Measurements from ENCODE around the gene WBP11. TPM values are rescaled to one million over a fixed set of nuclear protein-coding genes. Genes with fewer than 3 reads are reported as not detected.

The WBP11 gene
- total RNA-seq, 4 donors from 2014 or later: 13.5 to 24.3 (median 21.1) TPM

DNA sequence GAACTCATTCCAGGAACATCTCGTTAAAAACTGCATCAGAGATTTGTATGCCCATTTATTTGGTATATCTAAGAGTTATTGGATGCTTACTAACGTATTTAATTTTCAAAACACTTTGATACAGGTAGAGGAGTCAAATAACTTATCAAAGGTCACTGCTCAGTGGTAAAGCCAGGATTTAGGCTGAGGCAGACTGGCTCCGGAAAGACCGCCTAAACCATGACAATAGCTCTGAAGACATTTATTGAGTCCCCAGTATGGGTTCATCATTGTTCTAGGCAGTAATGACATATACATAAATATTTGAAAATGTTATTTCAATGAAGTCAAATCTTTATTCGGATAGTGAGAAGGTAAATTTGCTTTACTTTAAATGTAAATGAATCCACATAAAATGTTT lies 30.3 kb downstream of the WBP11 start:
- TF ChIP-seq, protein P1, sequence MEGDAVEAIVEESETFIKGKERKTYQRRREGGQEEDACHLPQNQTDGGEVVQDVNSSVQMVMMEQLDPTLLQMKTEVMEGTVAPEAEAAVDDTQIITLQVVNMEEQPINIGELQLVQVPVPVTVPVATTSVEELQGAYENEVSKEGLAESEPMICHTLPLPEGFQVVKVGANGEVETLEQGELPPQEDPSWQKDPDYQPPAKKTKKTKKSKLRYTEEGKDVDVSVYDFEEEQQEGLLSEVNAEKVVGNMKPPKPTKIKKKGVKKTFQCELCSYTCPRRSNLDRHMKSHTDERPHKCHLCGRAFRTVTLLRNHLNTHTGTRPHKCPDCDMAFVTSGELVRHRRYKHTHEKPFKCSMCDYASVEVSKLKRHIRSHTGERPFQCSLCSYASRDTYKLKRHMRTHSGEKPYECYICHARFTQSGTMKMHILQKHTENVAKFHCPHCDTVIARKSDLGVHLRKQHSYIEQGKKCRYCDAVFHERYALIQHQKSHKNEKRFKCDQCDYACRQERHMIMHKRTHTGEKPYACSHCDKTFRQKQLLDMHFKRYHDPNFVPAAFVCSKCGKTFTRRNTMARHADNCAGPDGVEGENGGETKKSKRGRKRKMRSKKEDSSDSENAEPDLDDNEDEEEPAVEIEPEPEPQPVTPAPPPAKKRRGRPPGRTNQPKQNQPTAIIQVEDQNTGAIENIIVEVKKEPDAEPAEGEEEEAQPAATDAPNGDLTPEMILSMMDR (IDR thresholded peaks at IDR 0.05): no peak
- no peak for TF ChIP-seq POLR2AphosphoS5 (IDR thresholded peaks at IDR 0.05)
- no peak for TF ChIP-seq EP300 (IDR thresholded peaks at IDR 0.05)
- no peak for TF ChIP-seq POLR2A (IDR thresholded peaks at IDR 0.05)
- peaks cover 0 to 54% (median 3%) of the 10 kb centered on the region in 3 donors for H3K4me1 ChIP-seq
- 83 to 95% methylated on average over 5 of the region's 5 CpGs for WGBS, 2 donors (ENCODE audit: low coverage in 1 of 2)
- no peak for ATAC-seq
- no peak overlapping the region for H3K4me3 ChIP-seq
- no peaks in the 10 kb centered on the region for H3K27me3 ChIP-seq
- no peaks in the 10 kb centered on the region for H3K9me3 ChIP-seq
- no peaks in the 10 kb centered on the region for H3K36me3 ChIP-seq
- no peak overlapping the region for H3K27ac ChIP-seq

DNA sequence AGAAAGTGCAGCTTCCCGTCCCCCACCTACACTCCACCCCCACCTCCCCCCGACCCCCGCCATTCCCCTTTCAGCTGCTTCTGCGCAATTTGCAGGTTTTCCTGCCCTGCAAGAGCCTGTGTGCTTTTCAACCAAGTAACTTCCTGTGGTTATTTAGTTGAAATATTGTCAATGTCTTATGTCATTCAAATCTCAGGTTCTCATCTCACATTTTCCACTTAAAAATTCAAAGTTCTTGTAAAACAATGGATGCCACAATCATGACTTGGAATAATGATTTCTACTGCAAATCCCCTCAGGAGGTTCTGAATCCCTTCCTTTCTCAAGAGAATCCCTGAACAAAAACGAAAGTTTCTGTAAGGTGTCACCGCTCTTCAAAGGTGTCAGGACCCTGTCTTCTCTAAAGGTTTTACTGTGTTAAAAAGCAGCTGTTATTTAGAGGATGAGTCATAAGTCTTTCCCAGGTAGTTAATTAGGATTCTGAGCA lies 31.6 kb downstream of the WBP11 start:
- 32 to 43% methylated on average over 4 to 6 of the region's 6 CpGs for WGBS, 2 donors (ENCODE audit: low coverage in 1 of 2)
- peaks cover 0 to 63% (median 3%) of the 10 kb centered on the region in 3 donors for H3K4me1 ChIP-seq

DNA sequence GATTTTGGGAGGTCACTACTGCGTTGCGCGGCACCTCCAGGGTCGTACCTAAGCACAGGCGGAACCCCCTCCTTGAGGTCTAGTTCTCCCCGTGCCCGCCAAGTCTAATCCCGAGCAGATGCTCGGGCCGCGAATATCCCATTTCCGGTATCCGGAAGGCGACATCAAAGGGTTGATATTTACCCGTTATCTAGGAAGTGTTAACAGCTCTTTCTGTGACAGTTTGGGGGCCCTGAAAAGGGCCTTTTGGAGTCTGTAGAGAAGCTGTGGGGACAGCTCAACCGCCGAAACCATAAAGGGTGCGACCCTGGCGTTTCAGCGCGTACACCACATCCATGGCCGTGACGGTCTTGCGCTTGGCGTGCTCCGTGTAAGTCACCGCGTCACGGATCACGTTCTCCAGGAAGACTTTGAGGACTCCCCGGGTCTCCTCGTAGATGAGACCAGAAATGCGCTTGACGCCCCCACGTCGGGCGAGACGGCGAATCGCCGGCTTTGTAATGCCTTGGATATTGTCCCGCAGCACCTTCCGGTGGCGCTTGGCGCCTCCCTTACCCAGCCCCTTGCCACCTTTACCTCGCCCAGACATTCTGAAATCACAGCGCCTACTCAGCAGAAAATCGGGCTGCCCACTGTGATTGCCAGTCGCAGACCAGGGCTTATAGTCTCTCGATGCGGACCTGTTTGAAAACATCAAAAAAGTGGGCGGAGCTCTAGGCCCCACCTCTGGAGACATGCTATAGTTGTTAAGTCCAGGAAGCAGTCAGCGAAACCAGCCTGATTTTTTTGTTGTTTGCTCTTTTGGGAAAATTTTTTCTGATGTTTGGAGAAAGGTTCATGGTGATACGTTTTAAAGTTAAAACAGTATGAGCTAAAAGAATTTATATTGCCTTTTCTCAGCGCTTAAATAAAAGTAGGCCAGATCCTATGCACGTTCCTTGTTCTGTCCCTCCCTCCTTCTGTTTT lies 32.5 kb downstream of the WBP11 start:
- 1 to 2% methylated on average over 6 to 28 of the region's 56 CpGs for WGBS, 2 donors (ENCODE audit: low coverage in 1 of 2)
- H3K4me3 ChIP-seq: peak overlapping the region; percentile 61 to 96
- ATAC-seq: peak; percentile 65
- no peaks in the 10 kb centered on the region for H3K27me3 ChIP-seq
- H3K4me1 ChIP-seq: peaks cover 0 to 55% (median 3%) of the 10 kb centered on the region in 3 donors
- H3K27ac ChIP-seq: peak overlapping the region; percentile 90 to 98 (median 96)
- TF ChIP-seq POLR2AphosphoS5 (IDR thresholded peaks at IDR 0.05) (peak; percentile 98), EP300 (IDR thresholded peaks at IDR 0.05) (no peak), POLR2A (IDR thresholded peaks at IDR 0.05) (peak; percentile 95 to 97)
- TF ChIP-seq, protein P1 (IDR thresholded peaks at IDR 0.05): peak in 1 of 4 experiments; percentile 13
- peaks cover 0 to 5% of the 10 kb centered on the region in 2 donors for H3K36me3 ChIP-seq
- peaks cover 0 to 9% (median 0%) of the 10 kb centered on the region in 3 donors for H3K9me3 ChIP-seq

More for the DNA sequence above, 31.6 kb downstream of the WBP11 start:
- no peak for ATAC-seq
- Histone ChIP-seq H3K36me3 (peaks cover 0 to 5% of the 10 kb centered on the region in 2 donors), H3K9me3 (no peaks in the 10 kb centered on the region), H3K27ac (peak overlapping the region; percentile 90 to 98 (median 96)), H3K27me3 (no peaks in the 10 kb centered on the region), H3K4me3 (peak overlapping the region; percentile 61 to 96)
- TF ChIP-seq, protein P1 (IDR thresholded peaks at IDR 0.05): peak in 1 of 4 experiments; percentile 5
- TF ChIP-seq EP300 (IDR thresholded peaks at IDR 0.05) (no peak), POLR2A (IDR thresholded peaks at IDR 0.05) (no peak), POLR2AphosphoS5 (IDR thresholded peaks at IDR 0.05) (no peak)

DNA sequence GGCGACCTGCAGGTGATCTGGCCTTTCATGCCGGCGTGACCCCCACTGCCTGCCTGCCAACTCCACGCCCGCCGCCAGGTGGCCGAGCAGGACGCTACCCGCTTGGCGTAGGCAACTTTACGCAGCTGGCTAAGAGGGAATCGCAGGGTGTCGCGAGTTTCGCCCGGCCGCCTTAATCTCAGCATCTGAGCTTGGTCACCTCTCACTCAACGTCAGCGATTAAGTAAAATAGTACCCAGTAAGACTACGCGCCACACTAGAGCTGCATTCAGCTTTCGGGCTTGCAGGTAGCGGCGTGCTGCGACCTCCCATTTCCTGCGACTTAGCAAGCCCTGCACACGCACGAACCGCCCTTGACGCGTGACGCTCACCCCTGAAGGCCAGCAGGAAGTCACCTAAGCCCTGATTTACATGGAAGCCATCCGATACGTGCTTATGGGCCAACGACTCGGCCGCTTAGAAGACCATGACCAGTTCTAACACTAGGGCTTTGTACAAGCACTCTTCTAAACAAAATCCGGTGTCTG lies 33.2 kb downstream of the WBP11 start:
- peak; percentile 50 for ATAC-seq
- peaks cover 0 to 9% of the 10 kb centered on the region in 2 donors for H3K36me3 ChIP-seq
- 0% methylated on average over 1 of the region's 38 CpGs; no CpG with 5 or more reads in 1 of the 2 donors for WGBS, 2 donors (ENCODE audit: low coverage in 1 of 2)
- no peaks in the 10 kb centered on the region for H3K27me3 ChIP-seq
- H3K27ac ChIP-seq: peak overlapping the region; percentile 90 to 98 (median 96)
- H3K9me3 ChIP-seq: peaks cover 0 to 13% (median 0%) of the 10 kb centered on the region in 3 donors
- H3K4me1 ChIP-seq: peaks cover 0 to 48% (median 3%) of the 10 kb centered on the region in 3 donors
- peak; percentile 59 for TF ChIP-seq POLR2AphosphoS5 (IDR thresholded peaks at IDR 0.05)
- TF ChIP-seq, protein P1 (IDR thresholded peaks at IDR 0.05): peak; percentile 71 to 93 (median 88)
- TF ChIP-seq EP300 (IDR thresholded peaks at IDR 0.05): no peak
- TF ChIP-seq POLR2A (IDR thresholded peaks at IDR 0.05): peak; percentile 32 to 37
- peak overlapping the region; percentile 61 to 96 for H3K4me3 ChIP-seq

Measured in gastroesophageal sphincter (tissue), 4 donors.